GM18520 (cell line): ENCODE measurements around the gene SLC16A7.
A peak's percentile ranks its signal among the peaks of the same experiment; 100 is the strongest.

Experiments
- ATAC-seq: cut with Tn5 transposase; IDR thresholded peaks from one replicate; pipeline ENCODE4 v1.9.1; 2021; ENCODE audit not compliant: unreplicated experiment

The SLC16A7 gene

DNA sequence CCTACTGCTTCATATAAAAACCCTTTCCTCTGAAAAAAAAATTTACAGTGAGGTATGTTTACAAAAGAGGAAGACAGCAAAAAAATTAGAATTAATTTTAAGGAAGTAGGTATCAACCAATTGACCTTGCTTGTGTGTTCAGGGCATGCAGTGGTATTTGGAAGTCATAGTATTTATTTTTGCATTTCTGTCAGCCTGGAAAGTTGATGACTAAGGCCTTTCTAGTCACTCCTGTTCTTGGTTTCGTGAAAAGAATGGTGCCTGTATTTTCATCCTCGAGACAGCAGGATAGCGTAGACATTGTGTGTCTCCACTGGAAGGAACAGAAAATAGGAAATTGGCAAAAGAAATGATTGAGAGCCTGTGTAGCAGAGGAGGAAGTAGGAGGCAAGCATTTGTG lies 24.5 kb downstream of the SLC16A7 start:
- peak; percentile 19 for ATAC-seq

DNA sequence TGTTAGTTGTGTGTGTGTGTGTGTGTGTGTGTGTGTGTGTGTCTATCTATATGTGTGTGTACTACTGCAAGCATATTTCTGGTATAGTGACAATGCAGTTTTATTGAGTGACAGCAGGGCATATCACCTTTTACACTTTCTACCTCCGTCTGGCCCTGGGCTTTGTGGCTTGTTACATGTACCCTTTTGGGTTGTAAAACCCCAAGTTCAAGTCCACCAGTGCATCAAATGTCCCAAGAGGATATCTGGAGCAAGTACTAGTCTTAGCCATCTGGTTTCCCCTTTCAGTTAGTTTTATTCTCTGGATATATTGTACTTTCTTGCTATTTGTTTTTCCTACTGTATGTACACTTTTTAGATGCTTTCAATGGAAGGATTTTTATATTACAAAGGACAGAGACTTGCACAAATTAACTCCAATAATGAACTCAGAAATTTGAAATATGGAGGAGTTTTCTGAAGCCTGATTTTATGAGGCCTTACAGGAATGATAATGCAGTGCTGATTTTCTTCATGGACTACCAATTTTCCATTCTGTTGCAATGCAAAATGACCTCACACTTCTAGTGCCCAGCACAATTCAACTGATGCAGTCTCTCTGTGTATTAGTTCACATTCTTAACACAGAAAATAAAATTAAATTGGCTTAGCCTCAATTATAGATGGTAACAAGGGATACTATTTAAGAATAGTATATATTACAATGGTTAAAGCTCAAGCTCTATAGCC lies 29.1 kb downstream of the SLC16A7 start:
- no peak for ATAC-seq

DNA sequence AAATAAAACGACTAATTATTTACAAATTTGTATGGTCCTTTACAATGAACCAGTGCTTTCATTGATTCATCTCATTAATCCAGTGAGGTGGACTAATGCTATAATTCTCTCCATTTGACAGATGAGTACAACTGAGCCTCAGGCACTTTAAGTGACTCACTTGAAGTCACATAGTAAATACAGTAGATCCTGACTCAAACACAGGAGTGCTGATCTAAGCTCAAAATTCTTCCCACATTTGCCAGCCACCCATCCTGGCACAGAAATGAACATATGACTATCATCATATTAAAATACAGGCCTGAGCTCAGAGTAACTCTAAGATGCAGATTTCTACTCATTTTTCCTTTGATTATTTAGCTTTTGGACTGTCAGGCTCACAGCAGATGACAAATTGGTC lies 30.6 kb downstream of the SLC16A7 start:
- ATAC-seq: no peak

DNA sequence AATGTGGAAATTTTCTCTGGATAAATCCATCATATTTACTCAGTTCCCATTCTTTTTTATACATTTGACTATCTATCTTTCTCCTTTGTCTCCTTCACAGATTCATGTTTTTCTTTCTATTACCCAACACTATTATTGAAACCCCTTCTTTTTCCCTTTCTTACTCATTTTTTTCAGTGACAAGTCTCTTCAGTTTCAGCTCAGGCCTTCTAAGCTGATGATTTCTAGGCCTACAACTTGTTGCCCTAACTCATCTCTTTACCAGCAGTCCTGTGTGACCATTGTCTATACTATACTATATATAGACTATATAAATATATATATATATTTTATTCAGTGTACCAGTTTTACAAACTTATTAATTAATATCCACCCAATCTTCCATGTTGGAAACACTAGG lies 31.8 kb downstream of the SLC16A7 start:
- ATAC-seq: no peak

DNA sequence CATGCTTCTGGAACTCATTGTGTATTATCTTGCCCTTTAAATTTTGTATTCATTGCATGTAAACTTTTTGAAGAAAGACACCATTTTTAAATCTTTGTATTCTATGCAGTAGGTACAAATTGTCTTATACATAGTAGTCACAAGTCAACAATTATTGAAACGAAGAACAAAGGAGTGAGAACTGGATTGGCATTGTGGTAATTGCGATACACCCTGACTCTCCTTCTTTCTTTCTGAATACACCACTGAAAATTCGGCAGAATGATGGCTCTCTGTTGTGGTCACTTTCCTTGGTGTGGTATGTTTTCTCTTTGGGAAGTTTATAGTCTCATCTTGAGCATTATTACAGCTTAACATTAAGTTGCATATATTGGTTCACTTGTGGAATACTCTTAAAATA lies 34.1 kb downstream of the SLC16A7 start:
- no peak for ATAC-seq

DNA sequence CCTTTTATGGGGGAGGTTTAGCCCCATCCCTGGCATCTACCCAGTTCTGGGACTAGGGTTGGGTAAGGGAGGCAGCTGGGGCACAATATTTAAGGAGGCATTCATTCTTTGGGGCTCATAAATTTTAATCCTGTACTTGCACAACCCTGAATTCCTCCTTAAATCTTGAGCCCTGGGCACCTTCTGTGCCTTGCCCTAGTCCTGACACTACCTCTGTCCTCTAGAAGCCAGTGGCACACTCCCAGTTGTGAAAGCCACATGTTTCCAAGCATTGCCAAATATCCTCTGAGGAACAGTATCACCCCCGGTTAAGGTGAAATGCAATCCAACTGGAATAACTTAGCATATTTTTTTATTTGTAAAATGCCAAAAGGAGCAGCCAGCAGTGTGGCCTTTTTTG lies 36.6 kb downstream of the SLC16A7 start:
- ATAC-seq: no peak

DNA sequence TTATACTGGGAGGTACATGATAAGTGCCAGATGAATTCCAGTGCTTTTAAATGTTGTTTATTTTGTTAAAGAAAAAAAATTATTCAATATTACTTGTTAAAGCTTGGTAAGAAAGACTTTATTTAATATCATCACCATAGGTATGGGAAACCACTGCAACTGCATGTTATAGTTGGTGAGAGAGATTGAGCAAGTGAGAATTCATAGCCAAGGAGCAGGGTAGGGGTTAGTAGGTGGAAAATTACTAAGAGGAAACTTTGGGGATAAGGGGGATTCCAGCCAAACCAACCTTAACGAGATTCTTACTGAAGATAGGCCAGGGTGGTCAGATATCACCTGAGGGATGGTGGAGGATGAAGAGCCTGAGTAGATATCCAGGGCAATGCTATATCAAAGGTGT lies 38.4 kb downstream of the SLC16A7 start:
- ATAC-seq: no peak

DNA sequence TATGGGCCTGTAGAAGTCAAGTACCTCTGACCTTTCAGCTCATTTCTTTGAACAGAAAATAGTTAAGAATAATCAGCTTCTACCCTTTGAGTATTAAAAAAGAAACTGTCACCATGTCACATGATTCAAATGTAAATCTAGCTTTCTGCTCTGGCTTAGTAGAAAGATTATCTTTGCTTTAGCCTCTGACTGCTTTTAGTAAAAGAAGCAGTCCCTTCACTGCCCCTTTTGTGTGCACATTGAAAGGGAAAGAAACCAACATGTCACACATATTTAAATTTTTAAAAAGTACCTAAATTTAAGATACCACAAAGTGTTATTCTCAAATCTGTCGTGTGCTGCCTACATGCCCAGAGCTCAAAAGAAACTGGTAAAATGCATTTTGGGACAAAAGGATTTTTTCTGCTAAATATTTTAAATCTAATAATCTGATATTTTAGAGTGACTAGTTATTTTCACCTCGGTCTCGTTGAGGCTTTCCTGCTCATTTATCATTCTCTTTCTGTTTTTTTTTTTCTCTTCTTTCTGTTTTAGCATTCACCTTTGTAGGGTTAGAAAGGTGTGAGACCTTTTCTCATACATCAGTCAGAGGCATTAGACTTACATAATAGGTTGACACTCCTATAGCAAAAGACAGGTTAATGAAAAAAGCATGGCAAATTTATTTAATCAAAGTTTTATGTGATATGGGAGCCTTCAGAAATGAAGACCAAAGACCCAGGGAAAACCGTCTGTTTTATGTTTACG lies 41.3 kb downstream of the SLC16A7 start:
- peak; percentile 87 for ATAC-seq

DNA sequence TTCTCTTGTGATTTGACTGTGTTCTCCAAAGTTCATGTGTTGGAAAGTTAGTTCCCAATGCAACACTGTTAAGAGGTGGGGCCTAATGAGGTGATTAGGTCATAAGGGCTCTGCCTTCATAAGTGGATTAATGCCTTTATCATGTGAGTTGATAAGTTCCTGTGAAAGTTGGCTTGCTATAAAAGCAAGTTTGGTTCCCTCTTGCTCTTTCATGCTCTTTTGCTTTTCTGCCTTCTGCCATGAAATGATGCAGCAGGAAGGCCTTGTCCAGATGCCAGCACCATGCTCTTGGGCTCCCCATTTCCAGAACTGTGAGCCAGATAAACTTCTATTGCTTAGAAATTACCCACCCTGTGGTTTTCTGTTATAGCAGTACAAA lies 41.9 kb downstream of the SLC16A7 start:
- ATAC-seq: peak; percentile 18

DNA sequence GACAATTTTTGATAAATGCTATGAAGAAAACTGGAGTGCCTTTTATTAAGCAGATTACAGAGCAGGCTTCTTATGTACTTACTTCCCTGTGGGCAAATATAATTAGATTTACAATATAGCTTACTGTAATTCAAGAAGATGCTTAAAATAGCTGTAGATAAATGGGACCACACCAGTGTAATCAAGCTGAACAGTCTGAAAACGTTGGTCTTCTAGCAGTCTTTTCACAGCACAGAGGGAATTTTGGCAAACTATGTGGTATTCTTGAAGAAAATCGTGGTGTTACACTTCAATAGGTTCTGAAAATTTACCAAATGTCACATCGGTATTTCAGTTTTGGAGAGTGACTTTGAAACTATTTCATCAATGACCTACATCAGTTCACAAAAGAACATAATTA lies 47.7 kb downstream of the SLC16A7 start:
- no peak for ATAC-seq

DNA sequence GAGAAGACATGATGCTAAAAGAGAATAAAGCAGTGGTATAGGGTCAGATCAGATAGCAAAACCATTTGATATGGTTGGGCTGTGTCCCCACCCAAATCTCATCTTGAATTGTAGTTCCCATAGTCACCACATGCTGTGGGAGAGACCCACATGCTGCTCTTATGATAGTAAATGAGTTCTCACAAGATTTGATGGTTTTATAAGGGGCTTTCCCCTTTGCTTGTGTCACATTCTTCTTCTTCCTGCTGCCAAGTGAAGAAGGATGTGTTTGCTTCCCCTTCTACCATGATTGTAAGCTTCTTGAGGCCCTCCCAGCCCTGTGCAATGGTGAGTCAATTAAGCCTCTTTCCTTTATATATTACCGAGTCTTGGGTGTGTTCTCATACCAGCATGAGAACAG lies 49.4 kb downstream of the SLC16A7 start:
- no peak for ATAC-seq

DNA sequence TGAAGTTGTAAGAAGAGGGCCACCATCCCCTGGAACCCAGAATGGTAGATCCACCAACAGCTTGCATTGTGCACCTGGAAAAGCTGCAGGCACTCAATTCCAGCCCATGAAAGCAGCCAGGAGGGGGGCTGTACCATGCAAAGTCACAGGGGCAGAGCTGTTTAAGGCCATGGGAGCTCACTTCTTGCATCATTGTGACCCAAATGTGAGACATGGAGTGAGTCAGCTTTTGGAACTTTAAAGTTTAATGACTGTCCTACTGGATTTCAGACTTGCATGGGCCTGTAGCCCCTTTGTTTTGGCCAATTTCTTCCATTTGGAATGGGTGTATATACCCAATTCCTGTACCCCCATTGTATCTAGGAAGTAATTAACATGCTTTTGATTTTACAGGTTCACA lies 50.8 kb downstream of the SLC16A7 start:
- no peak for ATAC-seq

DNA sequence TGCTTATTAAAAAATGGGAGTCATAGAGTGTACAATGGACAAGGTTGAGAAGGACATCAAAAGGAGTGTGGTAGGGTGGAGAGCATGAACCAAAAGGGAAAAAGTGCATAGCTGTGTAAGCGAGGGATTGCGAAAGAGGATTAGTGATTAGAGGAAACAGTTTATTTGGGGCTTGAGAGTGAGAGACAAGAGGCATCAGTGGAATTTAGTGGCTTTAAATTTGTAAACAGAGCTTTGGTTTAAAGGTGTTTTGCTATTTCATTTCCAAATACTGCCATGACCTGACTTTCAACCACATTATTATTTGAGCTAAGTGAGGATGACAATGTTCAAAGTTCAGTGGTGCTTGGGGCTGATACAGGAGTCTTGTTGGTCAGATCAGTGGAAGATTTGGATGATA lies 53.4 kb downstream of the SLC16A7 start:
- no peak for ATAC-seq

DNA sequence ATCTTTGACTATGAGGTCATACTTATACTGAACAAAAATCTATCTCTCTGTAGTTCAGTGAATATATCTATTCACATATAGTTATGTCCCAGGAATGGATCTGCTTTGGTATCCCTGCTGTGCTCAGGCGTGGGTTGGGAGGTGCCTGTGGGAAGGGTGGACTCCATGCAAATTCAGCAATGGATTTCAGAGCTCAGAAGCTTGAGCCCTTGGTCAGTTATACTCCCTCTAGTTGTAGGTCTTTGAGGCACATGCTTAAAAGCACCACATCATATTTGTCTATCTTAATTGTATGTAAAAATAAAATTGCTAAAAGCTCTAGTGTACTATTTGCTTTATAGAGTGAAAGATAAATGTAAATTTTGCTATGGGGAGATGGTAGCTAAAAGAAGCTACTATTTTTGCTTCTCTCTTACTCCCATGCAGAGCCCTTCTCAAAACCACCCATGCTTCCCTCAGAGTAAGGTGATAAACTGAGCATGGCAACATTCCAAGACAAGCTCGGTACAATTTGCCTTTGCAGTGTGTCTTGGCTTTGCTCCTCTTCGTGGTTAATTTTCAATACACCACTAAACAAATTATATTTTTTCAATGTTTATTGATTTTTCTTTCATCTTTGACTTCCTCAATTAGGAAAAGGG lies 54.9 kb downstream of the SLC16A7 start:
- ATAC-seq: no peak

DNA sequence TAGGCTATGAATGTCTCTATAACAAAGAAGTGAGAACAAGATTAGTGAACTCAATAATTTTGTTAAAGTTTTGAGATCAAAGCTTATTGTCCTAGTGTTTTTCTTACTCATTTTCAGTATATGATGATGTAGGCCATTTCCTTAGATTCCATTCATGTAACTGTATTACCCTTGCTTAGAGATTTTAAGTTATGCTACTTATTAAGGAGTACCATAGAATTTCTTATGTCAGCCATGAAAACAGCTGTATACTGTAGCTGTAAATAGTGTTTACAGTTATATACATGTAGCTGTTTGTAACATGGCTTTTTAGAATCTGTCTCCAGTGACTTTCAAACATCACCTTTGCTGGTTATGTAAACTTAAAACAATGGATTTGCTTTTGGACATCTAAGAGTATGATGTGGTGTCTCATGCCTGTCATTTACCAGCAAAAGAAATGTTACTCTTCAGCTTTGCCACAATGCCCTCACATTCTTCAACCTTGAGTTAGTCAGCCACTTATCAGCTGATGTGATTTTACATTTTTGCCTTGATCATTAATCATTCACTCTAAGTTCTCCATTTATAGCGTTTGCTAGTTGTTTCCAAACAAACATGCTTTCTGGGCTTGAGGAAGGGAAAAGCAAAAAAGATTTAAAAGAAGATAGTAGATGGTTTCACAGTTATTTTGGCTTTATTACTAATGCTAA lies 55.5 kb downstream of the SLC16A7 start:
- ATAC-seq: no peak

DNA sequence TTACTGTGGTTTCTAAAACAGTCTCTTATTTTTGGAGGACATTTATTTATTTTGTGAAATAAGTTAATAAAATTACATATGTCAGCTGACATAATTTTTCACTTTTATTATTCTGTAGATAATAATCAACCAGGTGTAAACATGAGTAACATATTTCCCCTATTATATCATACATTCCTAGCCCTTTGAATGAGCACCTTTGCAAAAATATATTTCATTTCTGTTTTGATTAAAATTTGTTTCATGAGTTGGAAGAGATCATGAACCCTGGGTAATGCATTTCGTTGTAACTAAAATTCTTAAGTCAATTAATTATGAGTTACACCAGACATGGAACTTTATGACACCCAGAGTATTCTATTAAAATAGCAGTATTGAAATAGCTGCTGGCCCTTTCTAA lies 56.3 kb downstream of the SLC16A7 start:
- ATAC-seq: no peak

DNA sequence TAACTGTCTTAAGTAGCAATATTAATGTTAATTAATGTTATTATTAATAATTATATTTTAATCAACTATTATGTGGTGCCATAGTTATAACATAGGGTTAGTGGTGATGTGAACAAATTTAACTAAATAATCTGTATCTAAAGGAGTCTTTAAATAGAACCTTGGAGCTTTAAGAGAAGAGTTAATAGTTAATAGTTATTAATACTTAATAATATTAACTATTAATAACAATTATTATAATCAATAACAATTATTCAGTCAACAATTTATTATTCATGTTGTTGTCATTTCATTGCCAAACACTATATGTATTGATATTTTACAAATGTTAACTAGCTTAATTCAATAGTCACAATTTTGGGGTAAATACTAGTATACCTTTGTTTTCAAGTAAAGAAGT lies 58.2 kb downstream of the SLC16A7 start:
- no peak for ATAC-seq

DNA sequence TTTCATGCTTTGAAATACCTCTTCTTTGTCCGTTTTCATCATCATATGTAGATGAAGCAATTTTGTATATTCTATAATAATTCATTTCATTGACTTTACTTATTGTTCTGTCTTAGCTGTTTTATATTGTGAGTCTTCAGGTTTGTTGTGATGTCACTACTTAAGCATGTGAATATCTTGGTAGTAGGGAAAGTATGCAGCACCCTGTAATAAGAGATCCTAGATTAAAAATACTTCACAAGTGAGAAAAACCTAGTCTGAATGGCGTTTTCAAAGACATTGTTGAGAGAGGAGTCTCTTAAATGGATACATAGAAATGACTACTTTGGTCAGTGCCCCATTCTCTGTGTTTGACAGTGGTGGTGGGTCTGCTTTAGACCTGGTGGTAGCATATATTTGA lies 61.4 kb downstream of the SLC16A7 start:
- no peak for ATAC-seq

DNA sequence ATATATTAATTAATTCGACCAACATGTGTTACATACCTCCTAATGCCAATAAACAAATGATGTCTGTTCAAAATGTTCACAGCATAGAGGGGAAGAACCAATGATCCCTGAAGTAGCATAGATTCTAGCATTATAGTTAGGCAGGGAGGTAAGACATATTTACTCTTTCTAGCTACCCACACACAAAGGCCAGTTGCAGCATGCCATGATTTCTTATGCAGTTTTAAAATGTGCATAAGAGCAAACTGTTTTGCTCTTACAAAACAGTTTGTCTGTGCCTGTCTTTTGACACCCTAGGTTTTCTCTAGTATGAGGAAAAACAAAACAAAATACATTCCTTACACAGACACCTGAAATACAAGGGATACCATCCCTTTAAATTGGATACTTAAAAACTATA lies 61.9 kb downstream of the SLC16A7 start:
- no peak for ATAC-seq

DNA sequence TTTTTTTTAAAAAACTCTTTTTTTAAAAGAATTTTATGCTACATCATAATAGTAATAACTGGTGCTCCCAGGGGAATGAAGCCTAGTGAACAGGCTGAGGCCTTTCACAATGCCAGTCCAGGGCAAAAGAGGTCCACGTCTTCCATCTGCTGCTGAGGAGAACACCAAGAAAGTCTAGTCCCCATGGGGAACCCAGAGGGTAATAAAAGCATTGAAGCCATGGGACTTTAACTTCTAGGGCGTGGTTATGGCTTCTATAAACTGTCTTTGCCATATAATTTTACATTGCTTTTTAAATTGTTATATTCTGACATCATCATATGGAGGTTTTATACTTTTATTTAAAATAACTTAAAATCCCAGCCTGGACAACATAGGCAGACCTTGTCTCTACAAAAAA lies 64.3 kb downstream of the SLC16A7 start:
- ATAC-seq: no peak

DNA sequence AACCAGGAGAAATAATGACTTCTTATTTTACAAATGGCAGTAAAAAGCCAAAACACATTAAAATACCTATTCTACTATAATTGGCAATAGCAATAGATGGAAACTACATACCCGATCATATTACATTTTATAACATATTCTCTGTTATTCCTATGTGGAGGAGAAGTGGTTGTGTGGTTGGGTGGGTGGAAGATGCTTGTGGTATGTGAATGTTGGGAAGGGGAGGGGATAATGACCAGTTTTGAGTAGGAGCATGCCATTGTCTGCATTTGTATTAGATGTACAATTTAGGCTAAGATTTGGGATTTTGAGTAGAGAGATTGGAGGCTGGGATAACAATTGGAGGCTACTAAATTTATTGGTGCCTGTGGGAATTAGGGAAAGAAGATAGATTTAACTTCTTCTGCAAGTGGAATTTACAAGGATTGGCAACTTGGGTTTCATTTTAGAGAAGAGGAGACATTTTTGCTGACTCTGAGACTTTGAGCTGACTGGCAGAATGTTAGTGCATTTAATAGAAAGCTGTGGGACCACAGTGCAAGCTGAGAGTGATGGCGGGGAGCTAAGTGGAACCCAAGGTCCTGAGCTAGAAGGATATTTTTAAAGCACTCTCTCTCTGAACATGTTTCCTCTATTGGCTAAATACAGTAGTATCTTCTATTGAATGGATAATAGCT lies 65.2 kb downstream of the SLC16A7 start:
- ATAC-seq: no peak
